GM10266 (cell line): ENCODE results near the gene TTC21A.

Experiments used
- DNase-seq: peaks from one replicate; pipeline ENCODE4 v3.0.0; 2012; ENCODE audit errors: extremely low spot score
- CTCF ChIP-seq: IDR thresholded peaks from 2 replicates; pipeline ENCODE4 v1.5.1; 2012; ENCODE audit warnings: mild to moderate bottlenecking, low read depth; ENCODE audit not compliant: control insufficient read depth, insufficient read depth; ENCODE audit errors: missing control alignments

Gene TTC21A

GRCh38 chr3:39098473-39099000 is 8.9 kb upstream of the TTC21A start:
- TF ChIP-seq CTCF, result no peak
- DNase-seq, result no peak

- no peak for TF ChIP-seq CTCF
Observed at GRCh38 chr3:39099242-39099641, 8.2 kb upstream of the TTC21A start.

GRCh38 chr3:39099738-39100499 is 7.6 kb upstream of the TTC21A start:
- no peak for DNase-seq
- no peak for TF ChIP-seq CTCF

More at GRCh38 chr3:39099242-39099641, 8.2 kb upstream of the TTC21A start:
- DNase-seq, result no peak

- no peak for DNase-seq
- TF ChIP-seq CTCF, result no peak
Observed at GRCh38 chr3:39100500-39100886, 7.0 kb upstream of the TTC21A start.

GRCh38 chr3:39101022-39101689 is 6.3 kb upstream of the TTC21A start:
- peak; percentile 81 for TF ChIP-seq CTCF
- peak; percentile 79 for DNase-seq

GRCh38 chr3:39102504-39103323 is 4.8 kb upstream of the TTC21A start:
- no peak for TF ChIP-seq CTCF
- DNase-seq, result no peak

- DNase-seq, result no peak
- TF ChIP-seq CTCF, result peak; percentile 10
Observed at GRCh38 chr3:39103324-39103693, 4.2 kb upstream of the TTC21A start.
